Measurements from ENCODE around the gene EML4.

The EML4 gene

DNA sequence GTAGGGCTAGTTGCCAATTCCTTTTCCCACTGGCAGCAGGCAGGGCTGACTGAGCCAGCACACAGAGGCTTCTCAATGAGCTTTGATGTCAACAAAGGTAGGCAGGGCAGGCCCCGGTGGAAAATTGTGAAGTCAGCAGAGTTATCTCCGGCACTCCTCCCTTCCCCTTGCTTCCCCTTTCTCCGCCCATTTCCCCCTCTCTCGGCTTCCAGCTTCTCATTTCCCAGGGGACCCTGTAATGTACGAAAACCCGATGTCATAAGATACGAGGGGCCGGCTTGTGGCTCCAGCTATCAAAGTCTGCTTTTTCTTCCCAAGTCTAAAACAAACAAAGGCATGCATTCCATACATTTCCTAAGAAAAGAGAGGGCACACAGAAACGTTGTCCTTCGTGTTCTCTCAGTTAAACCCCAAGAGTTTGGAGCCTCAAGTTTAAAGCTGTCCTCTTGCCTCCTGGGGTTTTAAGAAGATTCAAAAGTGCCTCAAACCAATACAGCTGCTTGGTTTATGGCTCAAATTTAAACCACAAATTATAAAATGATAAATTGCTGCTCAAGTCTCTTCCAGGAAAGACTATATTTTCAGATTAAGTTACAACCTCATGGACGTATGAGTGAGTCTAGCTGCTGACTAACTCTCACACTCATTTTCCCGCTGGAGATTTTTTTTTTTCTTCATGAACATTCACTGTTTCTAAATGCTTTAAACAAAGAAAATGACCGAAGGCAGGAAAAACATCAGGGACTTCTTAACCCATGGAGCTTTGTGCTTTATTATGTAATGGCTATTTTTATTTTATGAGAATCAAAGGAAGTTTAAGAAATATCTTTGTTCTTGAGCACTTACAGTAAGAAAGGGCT is 27.2 kb upstream of the EML4 start:
- no peak for DNase-seq (ENCODE audit: insufficient read length, low spot score)
- TF ChIP-seq CTCF (IDR thresholded peaks at IDR 0.05; ENCODE audit: insufficient read depth, missing control alignments): no peak
- FAIRE-seq: no peak

- no peak for FAIRE-seq
These were observed 26.5 kb upstream of the EML4 start for GRCh38 chr2:42142547-42143184.

GRCh38 chr2:42147641-42148274 is 21.4 kb upstream of the EML4 start:
- DNase-seq (ENCODE audit: insufficient read length, low spot score): no peak

More at GRCh38 chr2:42142547-42143184, 26.5 kb upstream of the EML4 start:
- no peak for TF ChIP-seq CTCF (IDR thresholded peaks at IDR 0.05; ENCODE audit: insufficient read depth, missing control alignments)
- no peak for DNase-seq (ENCODE audit: insufficient read length, low spot score)

GRCh38 chr2:42150159-42150558 is 19.0 kb upstream of the EML4 start:
- DNase-seq (ENCODE audit: insufficient read length, low spot score) (no peak), FAIRE-seq (no peak)
- TF ChIP-seq CTCF (IDR thresholded peaks at IDR 0.05; ENCODE audit: insufficient read depth, missing control alignments): no peak

More at GRCh38 chr2:42147641-42148274, 21.4 kb upstream of the EML4 start:
- no peak for TF ChIP-seq CTCF (IDR thresholded peaks at IDR 0.05; ENCODE audit: insufficient read depth, missing control alignments)
- no peak for FAIRE-seq

- no peak for DNase-seq (ENCODE audit: insufficient read length, low spot score)
- FAIRE-seq: no peak
- TF ChIP-seq CTCF (IDR thresholded peaks at IDR 0.05; ENCODE audit: insufficient read depth, missing control alignments): no peak
These were observed 15.1 kb upstream of the EML4 start for GRCh38 chr2:42153944-42154581.

GRCh38 chr2:42156721-42157120 is 12.4 kb upstream of the EML4 start:
- FAIRE-seq (no peak), DNase-seq (ENCODE audit: insufficient read length, low spot score) (no peak)
- TF ChIP-seq CTCF (IDR thresholded peaks at IDR 0.05; ENCODE audit: insufficient read depth, missing control alignments): no peak
